ENCODE data around the gene TRIM46.
A peak's percentile ranks its signal among the peaks of the same experiment; 100 is the strongest.

Gene TRIM46

GRCh38 chr1:155130272-155131006 is 43.2 kb upstream of the TRIM46 start:
- Histone ChIP-seq H3K36me3 (ENCODE audit: low read depth) (peaks cover 44% of the 10 kb centered on the region), H3K27ac (ENCODE audit: poor library complexity, severe bottlenecking) (peak overlapping the region; percentile 91), H3K9me3 (ENCODE audit: severe bottlenecking) (no peaks in the 10 kb centered on the region), H3K27me3 (ENCODE audit: insufficient read depth, poor library complexity, severe bottlenecking) (no peaks in the 10 kb centered on the region), H3K4me3 (ENCODE audit: severe bottlenecking) (peak overlapping the region; percentile 64), H3K4me1 (ENCODE audit: insufficient read depth, poor library complexity, severe bottlenecking) (peaks cover 36% of the 10 kb centered on the region)
- ATAC-seq (ENCODE audit: low read depth) = no peak
- TF ChIP-seq, protein P1, sequence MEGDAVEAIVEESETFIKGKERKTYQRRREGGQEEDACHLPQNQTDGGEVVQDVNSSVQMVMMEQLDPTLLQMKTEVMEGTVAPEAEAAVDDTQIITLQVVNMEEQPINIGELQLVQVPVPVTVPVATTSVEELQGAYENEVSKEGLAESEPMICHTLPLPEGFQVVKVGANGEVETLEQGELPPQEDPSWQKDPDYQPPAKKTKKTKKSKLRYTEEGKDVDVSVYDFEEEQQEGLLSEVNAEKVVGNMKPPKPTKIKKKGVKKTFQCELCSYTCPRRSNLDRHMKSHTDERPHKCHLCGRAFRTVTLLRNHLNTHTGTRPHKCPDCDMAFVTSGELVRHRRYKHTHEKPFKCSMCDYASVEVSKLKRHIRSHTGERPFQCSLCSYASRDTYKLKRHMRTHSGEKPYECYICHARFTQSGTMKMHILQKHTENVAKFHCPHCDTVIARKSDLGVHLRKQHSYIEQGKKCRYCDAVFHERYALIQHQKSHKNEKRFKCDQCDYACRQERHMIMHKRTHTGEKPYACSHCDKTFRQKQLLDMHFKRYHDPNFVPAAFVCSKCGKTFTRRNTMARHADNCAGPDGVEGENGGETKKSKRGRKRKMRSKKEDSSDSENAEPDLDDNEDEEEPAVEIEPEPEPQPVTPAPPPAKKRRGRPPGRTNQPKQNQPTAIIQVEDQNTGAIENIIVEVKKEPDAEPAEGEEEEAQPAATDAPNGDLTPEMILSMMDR (IDR thresholded peaks at IDR 0.05; ENCODE audit: poor library complexity, severe bottlenecking) = no peak
- no peak for DNase-seq (ENCODE audit: low spot score)

DNA sequence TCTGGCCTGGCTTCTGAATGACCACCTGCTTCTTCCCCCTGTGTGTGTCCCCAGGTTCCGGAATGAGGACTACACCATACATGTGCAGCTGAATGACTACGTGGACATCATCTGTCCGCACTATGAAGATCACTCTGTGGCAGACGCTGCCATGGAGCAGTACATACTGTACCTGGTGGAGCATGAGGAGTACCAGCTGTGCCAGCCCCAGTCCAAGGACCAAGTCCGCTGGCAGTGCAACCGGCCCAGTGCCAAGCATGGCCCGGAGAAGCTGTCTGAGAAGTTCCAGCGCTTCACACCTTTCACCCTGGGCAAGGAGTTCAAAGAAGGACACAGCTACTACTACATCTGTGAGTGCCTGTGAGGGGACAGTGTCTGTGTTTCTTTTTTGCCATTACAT is 42.4 kb upstream of the TRIM46 start:
- ATAC-seq (ENCODE audit: low read depth) = no peak
- Histone ChIP-seq H3K27me3 (ENCODE audit: insufficient read depth, poor library complexity, severe bottlenecking) (no peaks in the 10 kb centered on the region), H3K4me1 (ENCODE audit: insufficient read depth, poor library complexity, severe bottlenecking) (peaks cover 27% of the 10 kb centered on the region), H3K36me3 (ENCODE audit: low read depth) (peaks cover 44% of the 10 kb centered on the region), H3K4me3 (ENCODE audit: severe bottlenecking) (no peak overlapping the region), H3K27ac (ENCODE audit: poor library complexity, severe bottlenecking) (peak overlapping the region; percentile 91), H3K9me3 (ENCODE audit: severe bottlenecking) (no peaks in the 10 kb centered on the region)
- TF ChIP-seq, protein P1 (IDR thresholded peaks at IDR 0.05; ENCODE audit: poor library complexity, severe bottlenecking) = no peak
- no peak for DNase-seq (ENCODE audit: low spot score)

DNA sequence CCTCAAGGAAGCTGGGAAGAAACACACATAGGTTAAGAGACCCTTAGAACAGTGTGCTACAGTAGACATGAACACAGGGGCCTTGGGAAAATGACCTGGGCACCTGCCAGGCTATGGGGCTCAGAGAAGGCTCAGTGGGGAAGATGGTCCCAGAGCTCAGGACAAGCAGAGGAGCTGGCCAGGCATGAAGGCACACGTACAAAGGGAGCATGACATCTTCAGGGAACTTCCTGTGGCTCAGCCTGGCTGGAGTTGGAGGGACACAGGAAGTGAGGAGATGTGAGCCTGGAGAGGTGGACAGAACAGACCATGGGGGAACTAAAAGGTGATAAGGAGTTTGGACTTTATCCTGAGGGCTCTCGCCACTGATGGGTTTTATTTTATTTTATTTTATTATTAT is 41.8 kb upstream of the TRIM46 start:
- Histone ChIP-seq H3K27me3 (ENCODE audit: insufficient read depth, poor library complexity, severe bottlenecking) (no peaks in the 10 kb centered on the region), H3K27ac (ENCODE audit: poor library complexity, severe bottlenecking) (peak overlapping the region; percentile 91), H3K9me3 (ENCODE audit: severe bottlenecking) (no peaks in the 10 kb centered on the region), H3K36me3 (ENCODE audit: low read depth) (peaks cover 44% of the 10 kb centered on the region), H3K4me3 (ENCODE audit: severe bottlenecking) (no peak overlapping the region), H3K4me1 (ENCODE audit: insufficient read depth, poor library complexity, severe bottlenecking) (peaks cover 22% of the 10 kb centered on the region)
- ATAC-seq (ENCODE audit: low read depth) (no peak), DNase-seq (ENCODE audit: low spot score) (no peak)
- TF ChIP-seq, protein P1 (IDR thresholded peaks at IDR 0.05; ENCODE audit: poor library complexity, severe bottlenecking) = no peak

GRCh38 chr1:155133799-155134281 is 39.8 kb upstream of the TRIM46 start:
- no peak for ATAC-seq (ENCODE audit: low read depth)
- TF ChIP-seq, protein P1 (IDR thresholded peaks at IDR 0.05; ENCODE audit: poor library complexity, severe bottlenecking) = no peak
- Histone ChIP-seq H3K4me3 (ENCODE audit: severe bottlenecking) (no peak overlapping the region), H3K9me3 (ENCODE audit: severe bottlenecking) (no peaks in the 10 kb centered on the region), H3K27me3 (ENCODE audit: insufficient read depth, poor library complexity, severe bottlenecking) (no peaks in the 10 kb centered on the region), H3K4me1 (ENCODE audit: insufficient read depth, poor library complexity, severe bottlenecking) (peaks cover 19% of the 10 kb centered on the region), H3K27ac (ENCODE audit: poor library complexity, severe bottlenecking) (peak overlapping the region; percentile 91), H3K36me3 (ENCODE audit: low read depth) (peaks cover 52% of the 10 kb centered on the region)
- no peak for DNase-seq (ENCODE audit: low spot score)

- H3K27ac ChIP-seq (ENCODE audit: poor library complexity, severe bottlenecking) = peak overlapping the region; percentile 91
- no peaks in the 10 kb centered on the region for H3K9me3 ChIP-seq (ENCODE audit: severe bottlenecking)
- H3K4me1 ChIP-seq (ENCODE audit: insufficient read depth, poor library complexity, severe bottlenecking) = peaks cover 19% of the 10 kb centered on the region
- no peak overlapping the region for H3K4me3 ChIP-seq (ENCODE audit: severe bottlenecking)
- ATAC-seq (ENCODE audit: low read depth) (no peak), DNase-seq (ENCODE audit: low spot score) (no peak)
- peaks cover 55% of the 10 kb centered on the region for H3K36me3 ChIP-seq (ENCODE audit: low read depth)
- H3K27me3 ChIP-seq (ENCODE audit: insufficient read depth, poor library complexity, severe bottlenecking) = no peaks in the 10 kb centered on the region
- TF ChIP-seq, protein P1 (IDR thresholded peaks at IDR 0.05; ENCODE audit: poor library complexity, severe bottlenecking) = no peak
These were observed 39.3 kb upstream of the TRIM46 start for GRCh38 chr1:155134322-155134721.
